Activated CD4-positive, alpha-beta T cell treated with anti-CD3 and anti-CD28 coated beads for 4 hours (primary cell): ENCODE data around the gene NPFFR1.
"Not testable (repeated sequence)": the region's sequence is repeated elsewhere in the genome, so short reads cannot be mapped to it uniquely, and the experiment has no call there.

Experiments
- DNase-seq, 2 donors: peaks; one replicate each; pipeline ENCODE4 v3.0.0-alpha.2; 2020

Gene NPFFR1

DNA sequence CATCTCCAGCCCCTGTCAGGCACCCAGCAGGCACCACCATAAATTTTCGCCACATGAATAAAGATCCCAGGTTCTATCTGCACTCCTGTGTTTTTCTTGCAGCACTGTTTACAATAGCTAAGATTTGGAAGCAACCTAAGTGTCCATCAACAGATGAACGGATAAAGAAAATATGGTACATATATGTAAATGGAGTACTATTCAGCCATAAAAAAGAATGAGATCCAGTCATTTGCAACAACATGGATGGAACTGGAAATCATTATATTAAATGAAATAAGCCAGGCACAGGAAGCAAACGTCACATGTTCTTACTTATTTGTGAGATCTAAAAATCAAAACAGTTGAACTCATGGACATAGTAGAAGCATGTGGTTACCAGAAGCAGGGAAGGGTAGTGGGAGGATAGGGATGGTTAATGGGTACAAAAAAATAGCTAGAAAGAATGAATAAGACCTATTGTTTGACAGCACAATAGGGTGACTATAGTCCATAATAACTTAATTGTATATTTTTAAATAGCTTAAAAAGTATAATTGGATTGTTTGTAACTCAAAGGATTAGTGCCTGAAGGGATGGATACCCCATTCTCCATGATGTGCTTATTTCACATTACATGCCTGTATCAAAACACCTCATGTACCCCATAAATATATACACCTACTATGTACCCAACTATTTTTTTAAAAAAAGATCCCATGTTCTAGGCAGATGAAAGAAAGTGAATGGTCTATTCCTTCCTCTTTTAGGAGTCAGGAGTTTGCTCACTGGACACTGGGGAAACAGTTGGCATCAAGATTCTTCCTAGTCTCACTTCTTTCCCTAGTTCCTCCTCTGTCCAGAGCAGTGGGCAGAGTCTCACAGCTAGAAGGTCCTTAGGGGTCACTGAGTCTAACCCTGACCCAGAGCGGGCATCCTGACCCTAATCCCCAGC lies 1.0 kb upstream of the NPFFR1 start:
- no peak for DNase-seq

DNA sequence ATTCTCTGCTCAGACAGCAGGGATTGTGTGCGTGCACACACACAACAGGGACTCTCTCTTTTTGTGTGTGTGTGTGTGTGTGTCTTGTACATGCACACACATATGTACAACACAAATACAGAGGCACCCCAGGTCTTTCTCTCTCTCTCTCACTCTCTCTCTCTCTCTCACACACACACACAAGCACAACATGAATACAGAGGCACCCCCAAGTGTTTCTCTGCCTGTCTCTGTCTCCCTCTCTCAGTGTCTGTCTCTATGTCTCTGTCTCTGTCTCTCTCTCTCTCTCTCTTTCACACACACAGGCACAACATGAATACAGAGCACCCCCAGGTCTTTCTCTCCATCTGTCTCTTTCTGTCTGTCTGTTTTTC lies 746 bp downstream of the NPFFR1 start:
- no peak for DNase-seq

DNA sequence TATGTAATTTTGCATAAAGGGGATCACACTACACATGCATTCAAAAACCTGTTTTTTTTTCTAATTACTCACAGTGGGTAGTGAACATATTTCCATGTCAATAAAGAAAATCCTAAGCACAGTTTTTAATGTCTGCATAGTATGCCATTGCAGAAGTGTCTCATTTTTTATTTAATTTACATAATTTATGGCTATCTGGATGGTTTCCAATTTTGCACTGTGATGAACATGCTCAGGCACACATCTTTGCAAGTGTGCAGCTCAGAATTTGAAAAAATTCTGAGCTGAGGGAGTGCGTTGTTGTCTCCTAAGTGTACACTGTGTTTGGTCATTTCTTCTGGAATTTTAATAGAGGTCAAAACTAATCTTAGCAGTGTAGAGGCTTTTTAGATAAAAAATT lies 2.2 kb downstream of the NPFFR1 start:
- DNase-seq = no peak

DNA sequence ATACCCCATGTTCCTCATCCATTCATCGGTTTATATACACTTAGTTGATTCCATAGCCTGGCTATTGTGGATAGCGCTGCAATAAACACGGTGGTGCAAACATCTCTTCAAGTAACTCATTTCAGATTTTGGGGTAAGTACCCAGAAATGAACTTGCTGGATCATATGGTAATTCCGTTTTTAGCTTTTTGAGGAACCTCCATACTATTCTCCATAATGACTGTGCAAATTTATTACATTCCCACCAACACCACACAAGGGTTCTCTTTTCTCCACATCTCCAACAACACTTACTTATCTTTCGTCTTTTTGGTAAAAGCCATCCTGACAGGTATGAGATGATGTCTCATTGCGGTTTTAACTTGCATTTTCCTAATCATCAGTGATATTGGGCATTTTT lies 3.7 kb downstream of the NPFFR1 start:
- no peak for DNase-seq

DNA sequence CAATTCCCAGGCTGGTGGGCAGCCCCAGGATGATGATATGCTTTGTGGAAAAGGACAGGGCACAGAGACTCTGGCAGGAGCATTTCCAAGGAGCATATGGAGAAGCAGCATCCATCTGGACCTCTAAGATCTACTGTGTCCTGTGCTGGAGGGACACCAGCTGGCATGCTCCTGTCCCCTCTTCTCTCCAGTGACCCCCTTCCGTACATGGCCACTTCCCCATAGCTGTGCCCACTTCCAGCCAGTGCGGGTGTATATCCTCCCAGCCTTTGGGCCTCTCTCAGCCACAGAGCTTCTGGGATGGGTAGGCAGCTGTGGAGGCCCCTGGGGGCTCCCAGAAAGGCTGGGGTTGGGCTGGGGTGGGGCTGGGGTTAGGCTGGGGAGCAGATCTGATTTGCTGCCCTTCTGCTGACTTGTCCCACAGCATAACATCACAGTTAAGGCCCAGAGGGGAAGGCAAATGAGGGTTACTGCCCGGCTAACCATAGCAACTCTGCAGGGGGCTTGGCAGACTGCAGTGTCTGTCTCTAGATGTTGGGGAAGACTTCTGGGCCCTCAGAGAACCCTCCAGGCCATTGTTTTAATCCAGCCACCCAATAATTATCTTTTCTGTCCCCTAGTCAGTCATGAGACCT lies 6.3 kb downstream of the NPFFR1 start:
- no peak for DNase-seq

DNA sequence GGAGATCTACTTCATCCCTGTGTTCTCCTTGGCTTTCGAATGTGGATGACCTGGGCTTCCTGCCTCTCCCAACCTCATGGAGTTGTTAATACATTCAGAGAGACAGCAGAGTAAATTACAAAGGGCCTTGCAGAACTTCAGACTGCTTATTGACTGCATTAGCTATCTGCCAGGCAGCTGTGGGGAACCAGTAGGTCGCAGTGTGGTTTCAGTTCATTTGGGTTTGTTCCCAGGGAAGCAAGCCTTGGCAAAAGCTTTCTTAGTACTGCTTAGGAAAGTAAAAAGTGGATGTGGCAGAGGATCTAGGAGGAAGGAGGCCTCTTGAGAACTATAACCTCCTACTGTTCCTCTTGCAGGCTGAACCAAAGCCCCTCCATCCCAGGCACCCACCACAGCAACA lies 9.2 kb downstream of the NPFFR1 start:
- DNase-seq = no peak

DNA sequence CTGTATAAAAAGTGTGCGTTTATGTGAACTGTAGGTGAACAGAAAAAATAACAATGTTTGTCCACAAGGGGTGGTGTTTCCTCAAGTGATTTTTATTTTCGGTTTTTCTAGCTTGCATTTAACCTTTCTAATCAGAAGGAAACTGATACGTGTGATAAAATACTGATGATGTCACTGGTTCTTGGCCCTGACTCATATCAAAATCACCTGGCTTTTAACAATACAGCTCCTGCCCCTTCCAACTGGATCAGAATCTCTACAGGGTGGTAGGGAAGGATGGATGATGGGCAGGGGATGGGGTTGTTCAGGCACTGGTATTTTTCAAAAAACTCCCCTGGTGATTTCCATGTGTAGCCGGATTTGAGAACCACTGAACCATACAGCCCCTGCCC lies 10.9 kb downstream of the NPFFR1 start:
- DNase-seq = no peak

DNA sequence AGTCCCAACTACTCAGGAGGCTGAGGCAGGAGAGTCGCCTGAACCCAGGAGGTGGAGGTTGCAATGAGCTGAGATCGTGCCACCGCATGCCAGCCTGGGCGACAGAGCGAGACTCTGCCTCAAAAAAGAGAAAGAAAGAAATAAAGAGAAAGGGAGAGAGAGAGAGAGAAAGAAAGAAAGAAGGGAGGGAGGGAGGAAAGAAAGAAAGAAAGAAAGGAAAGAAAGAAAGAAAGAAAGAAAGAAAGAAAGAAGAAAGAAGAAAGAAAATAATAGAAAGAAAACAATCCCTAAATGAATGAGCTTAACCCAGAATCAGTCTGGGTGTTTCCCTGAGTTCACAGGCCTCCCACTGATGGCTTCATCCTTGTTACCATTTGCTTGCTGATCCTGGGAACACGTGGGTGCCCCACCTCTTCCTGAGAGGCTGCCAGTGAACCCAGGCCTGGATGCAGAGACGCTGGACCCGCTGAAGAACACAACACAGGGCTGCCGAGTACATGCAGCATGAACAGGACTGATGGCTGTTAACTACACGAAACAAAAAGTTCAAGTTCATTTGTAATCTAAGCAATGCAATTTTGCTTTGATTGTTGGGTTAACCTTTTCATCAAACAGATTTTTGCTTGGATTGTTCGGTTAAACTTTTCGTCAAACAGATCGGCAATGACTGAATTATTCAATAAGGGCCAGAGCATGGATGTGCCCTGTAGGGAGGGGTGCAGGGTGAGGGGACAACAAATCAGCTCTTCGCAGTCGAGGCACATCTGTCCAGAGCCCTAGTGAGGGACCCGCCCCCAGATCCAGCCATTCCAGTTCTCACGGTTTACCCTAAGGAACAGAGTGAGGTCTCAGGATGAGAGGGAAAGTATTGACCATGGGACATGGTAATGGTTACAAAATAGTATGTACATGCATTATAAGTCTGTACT lies 11.5 kb downstream of the NPFFR1 start:
- DNase-seq = no peak

DNA sequence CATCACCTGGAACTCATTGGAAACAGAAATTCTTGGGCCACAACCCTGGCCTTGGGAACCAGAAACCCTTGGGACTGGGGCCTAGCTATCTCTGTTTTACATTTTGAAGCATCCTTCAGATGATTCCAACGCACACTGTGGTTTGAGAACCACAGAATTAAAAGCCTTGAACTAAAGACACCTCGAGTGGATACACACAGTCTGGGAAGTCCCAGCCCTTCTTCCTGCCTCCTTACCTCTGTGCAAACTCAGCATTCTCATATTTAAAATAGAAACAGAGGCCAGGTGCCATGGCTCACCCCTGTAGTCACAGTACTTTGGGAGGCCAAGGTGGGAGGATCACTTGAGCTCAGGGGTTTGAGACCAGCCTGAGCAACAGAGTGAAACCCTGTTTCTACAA lies 12.9 kb downstream of the NPFFR1 start:
- no peak for DNase-seq

DNA sequence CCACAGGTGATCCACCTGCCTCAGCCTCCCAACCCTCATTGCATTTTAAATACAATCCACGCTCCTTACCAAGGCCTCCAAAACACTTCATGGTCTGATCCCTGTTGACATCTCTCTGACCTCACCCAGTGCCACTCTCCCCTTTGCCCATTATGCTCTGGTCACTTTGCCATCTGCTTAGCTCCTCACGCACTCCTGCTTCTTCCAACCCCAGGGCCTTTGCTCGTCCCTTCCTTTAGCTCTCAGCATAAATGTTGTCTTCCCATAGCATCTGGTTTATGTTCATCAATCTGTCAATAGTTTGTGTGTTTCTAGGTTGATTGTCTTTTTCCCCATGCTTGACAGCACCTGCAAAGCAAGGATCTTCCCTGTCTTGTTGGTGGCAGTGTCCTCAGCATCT lies 14.1 kb downstream of the NPFFR1 start:
- DNase-seq = no peak

DNA sequence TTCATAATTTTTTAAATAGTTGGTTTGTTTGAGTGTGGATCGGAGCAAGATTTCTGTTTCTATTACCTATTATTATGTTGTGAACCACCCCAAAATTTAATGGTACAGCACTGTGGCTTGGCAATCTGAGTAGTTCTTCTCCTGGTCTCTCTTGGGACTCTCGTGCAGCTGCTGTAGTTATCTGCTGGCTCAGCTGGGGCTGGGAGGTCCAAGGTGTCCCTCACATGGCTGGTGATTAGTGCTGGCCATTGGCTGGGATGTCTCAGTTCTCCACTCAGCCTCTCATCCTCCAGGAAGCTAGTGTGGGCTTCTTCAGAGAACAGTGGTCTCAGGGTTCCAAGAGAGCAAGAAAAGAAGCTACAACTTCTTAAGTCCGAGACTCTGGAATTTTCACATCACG lies 15.4 kb downstream of the NPFFR1 start:
- no peak for DNase-seq

DNA sequence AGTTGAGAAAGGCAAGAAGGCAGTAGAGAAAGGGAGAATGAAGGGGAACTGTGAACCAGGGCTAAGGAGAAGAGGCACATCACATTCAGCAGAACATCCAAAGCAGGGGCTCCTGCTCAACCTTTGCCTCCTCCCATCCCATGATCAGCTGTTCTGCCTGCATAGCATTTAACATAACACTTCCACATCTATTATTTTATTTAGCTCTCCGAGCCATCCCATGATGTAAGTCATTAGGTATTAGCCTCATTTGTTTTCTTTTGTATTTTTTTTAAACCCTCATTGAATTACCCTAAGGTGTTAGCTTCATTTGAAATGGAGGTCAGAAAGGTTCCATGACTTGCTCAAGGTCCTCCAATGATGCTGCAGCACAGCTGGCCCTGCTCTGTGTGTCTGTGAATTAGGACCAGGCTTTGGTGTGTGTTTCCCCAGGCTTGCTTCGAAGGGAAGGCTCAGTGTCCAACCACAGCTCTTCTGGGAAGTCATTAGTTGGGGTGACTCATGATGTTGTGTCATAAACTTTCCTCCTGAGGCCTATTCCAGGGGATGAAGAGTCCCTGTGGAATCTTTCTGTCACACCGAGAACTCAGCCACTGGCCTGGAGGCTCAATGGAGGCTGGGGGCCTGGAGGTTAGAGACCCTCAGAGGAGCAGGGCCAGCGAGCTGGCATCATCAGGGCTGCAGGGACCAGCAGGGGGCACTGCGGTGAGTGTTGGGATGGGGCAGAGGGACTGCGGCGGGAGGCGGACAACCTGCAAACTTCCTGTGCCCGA lies 16.5 kb downstream of the NPFFR1 start:
- no peak for DNase-seq

DNA sequence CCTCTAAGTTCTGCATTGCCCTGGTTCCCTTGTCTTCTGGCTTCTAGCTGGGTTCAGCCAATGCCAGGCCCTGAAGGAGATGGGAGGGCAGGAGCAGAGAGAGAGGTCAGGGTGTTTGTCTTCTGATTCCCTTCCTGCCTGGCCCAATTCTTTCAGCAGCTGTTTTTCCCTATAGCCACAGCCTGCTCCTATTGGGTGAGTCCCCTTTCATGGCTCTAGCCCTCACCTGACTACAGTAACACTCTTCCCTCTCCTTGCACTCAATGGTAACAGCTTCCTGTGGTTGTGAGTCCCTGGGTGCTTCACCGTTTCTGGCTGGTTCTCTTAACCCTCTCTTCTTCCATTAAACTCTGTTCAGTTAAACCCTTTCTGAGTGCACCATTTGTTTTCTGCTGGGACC lies 17.1 kb downstream of the NPFFR1 start:
- DNase-seq = no peak

DNA sequence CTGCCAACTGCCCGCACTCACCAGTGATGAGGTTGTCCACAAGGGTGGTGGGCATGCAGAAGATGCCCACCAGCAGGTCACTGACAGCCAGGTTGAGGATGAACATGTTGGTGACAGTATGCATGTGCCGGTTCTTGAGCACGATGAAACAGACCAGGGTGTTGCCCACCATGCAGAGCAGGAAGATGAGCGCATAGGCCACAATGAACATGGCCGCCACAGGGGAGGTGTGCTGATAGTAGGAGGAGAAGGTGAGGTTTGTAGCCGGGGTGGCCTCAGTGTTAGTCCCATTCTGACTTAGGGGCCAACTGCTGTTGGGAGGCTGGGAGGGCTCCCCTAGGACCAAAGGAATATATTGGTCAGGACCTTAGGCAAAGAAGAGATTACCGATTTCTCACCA lies 17.7 kb downstream of the NPFFR1 start:
- DNase-seq = no peak

DNA sequence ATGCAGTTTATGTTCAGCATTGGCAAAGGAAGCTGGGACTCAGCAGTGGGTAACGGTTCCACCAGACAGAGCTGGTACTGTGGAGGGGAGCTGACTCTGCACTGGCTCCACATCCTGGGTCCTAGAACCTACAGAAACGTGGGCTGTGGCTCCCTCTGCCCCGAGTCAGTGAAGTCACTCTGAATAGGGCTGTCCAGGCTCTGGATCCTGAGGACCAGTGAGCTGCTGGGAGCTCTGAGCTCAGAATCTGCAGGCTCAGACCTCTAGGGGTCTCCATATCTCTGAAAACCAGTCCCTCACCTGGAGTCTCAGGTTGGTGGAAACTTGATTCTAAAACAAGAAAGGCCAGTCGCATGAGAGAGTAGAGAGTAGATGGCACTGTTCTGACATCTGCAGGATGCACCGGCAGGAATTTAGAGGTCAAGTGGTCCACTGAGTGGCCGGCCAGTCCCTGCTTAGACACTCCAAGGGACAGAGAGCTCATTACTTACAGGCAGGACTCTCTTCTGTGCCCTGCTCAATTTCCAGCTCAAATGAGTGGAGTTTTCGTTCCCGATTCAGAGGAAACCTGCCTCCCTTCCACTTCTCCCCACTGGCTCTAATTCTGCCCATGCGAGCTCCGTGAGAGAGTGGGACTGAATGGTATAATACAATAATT lies 18.6 kb downstream of the NPFFR1 start:
- DNase-seq = no peak

DNA sequence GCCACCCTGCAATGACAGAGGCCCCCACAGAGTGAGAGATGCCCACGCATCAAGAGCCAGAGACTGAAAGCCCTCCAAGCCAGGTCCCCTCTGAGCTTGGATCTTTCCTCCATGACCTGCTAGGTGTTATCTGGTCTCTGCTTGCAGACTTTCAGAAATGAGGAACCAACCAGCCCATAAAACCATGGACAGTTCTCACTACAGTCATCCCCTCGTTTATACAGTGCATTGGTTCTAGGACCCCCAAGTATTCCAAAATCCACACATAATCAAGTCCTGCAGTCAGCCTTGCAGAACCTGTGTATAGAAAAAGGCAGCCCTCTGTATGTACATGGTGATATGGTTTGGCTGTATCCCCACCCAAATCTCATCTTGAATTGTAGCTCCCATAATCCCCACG lies 23.1 kb downstream of the NPFFR1 start:
- no peak for DNase-seq

DNA sequence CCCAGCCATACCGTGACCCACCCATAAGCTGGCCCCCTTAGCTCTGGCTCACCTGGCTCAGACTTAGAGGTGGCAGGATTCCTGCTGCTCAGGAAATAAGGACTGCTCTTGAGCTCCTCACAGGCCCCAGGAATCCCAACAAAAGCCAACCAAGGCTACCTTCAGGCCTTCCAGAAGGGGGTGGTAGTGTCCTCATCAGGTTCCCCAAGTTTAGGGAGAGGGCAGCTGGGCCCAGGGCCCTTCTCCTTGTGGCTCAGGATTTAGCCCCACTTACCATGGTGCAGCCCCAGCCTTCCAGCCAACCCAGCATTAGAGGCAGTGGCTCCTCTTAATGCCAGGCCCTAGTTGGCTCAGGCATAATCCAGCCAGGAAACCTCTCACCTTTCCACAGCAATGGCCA lies 23.5 kb downstream of the NPFFR1 start:
- DNase-seq = no peak

DNA sequence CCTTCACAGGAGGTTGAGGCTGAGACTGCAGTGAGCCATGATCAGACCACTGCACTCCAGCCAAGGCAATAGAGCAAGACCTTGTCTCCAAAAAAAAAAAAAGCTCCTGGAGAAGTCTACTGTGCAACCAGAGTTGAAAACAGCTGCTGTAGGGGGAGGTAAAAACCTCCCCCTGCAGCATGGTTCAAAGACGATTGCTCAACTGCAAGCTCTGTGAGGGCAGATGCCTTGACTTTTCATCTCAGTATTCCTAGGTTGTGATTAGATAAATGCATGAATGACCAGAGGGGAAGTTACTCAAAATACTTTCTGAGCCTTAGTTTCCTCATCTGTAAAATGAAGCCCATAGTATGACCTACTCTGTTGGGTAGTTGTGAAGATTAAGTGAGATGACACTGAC lies 25.6 kb downstream of the NPFFR1 start:
- DNase-seq = no peak

DNA sequence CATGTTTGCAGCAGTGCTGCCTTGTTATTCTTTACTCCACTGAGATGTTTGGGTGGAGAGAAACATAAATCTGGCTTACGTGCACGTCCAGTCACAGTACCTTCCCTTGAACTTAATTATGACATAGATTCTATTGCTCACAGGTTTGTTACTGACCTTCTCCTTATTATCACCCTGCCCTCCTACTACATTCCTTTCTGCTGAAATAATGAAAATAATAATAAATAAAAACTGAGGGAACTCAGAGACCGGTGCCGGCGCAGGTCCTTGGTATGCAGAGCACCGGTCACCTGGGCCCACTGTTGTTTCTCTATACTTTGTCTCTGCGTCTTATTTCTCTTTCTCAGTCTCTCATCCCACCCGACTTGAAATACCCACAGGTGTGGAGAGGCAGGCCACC lies 26.0 kb downstream of the NPFFR1 start:
- DNase-seq = not testable (repeated sequence)

DNA sequence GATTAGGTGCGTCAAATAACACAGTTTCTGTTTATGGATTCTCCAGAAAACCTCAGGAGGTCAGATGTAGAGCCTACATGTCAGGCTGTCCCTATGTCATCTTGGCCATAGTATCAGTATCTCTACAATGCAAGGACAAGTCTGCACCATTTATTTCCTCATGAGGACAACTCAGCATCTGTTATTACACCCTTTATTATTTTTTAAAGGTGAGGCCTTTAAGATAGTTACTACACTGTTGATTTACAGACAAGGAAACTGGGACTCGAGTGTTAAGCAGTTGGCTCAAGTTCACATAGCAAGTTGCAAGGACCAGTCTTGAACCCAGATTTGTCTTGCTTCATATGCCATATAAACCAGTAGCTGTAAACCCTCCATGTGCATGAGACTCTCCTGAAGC lies 27.3 kb downstream of the NPFFR1 start:
- no peak for DNase-seq

DNA sequence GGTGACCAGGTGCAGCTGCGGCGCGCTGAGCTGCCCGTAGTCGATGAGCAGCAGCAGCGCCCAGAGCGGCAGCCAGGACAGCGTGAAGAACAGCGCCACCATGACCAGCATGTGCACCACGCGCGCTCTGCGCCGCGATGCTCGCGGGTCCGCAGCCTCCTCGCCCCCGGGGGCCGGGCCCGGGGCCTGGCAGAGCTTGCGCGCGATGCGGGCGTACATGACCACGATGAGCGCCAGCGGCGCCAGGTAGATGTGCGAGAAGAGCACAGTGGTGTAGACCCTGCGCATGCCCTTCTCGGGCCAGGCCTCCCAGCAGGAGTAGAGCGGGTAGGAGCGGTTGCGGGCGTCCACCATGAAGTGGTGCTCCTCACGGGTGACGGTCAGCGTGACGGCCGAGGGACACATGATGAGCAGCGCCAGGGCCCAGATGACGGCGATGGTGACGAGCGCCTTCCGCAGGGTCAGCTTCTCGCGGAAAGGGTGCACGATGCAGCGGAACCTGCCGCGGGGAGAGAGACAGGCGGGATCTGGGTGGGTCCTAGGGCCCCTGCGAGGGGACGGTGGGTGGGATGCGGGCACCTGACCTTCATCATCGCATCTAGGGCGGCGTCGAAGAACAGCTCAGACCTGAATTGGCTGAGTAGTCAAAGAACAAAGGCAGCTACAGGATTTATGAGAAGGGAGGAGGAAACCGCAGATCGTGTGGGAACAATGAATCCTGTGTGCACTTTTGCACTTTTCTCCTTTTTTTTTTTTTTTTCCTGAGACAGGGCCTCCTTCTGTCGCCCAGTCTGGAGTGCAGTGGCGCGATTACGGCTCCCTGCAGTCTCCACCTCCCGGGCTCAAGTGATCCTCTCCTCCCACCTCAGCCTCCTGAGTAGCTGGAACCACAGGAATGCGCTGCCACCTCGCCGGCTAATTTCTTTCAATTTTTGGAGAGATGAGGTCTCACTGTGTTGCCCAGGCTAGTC lies 28.2 kb downstream of the NPFFR1 start:
- DNase-seq = peak in 1 of 2 donors; percentile 6
